Activated T-helper 1 cell treated with anti-CD3 and anti-CD28 coated beads, Interleukin-2, amount 50 U/mL, for 16 hours (primary cell): ENCODE data around the gene C5orf34.
"Not testable (repeated sequence)": the region's sequence is repeated elsewhere in the genome, so short reads cannot be mapped to it uniquely, and the experiment has no call there.

ENCODE experiments used
- DNase-seq, 2 donors: peaks; one replicate each; pipeline ENCODE4 v3.0.0-alpha.2; 2020; ENCODE audit warnings: low read depth in 1 of 2, low spot score in 1 of 2

The C5orf34 gene

DNA sequence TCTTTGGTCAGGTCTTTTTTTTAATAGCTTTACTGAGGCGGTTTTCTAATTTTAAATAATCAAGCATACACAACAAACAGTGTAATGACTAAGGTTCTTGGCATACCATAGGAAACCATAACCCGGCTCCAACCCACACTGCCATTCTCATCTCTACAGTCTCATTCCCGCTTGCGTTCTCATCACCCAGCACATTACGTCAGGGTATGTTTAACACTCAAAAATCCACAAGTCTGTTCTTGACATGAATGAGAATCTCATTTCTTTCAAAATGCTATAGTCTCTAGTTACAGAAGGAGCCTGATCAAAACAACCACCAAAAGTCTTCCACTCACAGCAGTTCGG, 505 bp downstream of the C5orf34 start:
- no peak for DNase-seq

DNA sequence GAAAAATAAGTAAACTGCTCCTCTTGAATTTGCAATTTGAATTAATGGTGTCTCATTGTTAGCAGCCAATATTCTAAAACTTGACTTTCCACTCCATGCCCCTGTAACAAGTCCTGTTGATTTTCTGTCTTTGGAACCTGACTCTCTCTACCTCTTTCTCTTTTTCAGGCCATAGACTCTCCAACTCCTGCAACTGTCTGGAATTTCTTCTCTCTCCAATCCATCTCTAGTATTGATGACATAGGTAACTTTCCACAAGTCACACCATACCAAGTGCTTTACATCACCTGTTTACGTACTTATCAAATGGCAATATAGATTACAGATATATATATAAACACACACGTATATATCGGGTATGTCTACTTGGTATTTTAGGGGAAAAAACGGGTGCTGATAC, 923 bp downstream of the C5orf34 start:
- no peak for DNase-seq

DNA sequence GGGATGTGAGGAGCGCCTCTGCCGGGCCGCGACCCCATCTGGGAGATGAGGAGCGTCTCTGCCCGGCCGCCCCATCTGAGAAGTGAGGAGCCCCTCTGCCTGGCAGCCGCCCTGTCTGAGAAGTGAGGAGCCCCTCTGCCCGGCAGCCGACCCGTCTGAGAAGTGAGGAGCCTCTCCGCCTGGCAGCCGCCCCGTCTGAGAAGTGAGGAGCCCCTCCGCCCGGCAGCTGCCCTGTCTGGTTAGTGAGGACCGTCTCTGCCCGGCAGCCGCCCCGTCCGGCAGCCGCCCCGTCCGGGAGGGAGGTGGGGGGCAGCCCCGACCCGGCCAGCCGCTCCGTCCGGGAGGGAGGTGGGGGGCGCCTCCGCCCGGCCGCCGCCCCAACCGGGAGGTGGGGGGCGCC, 3.9 kb downstream of the C5orf34 start:
- not testable (repeated sequence) for DNase-seq

DNA sequence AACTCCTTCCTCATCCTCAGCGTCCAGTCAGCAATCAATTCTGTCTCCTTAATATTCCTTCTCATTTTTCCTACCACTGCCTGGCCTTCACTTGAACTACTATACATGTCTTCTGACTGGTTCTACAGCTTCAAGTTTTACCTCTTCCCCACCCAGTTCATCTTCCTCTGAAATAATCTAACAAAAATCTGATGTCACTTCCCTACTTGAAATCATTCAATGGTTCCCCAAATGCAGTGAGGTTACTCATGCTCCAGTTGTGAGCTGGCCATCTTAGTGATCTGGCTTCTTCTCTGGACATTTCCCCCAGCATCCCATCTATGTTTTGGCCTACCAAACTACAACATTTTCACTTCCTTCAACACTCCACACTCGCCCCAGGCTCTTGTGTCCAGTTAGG, 16.4 kb downstream of the C5orf34 start:
- DNase-seq, result no peak

DNA sequence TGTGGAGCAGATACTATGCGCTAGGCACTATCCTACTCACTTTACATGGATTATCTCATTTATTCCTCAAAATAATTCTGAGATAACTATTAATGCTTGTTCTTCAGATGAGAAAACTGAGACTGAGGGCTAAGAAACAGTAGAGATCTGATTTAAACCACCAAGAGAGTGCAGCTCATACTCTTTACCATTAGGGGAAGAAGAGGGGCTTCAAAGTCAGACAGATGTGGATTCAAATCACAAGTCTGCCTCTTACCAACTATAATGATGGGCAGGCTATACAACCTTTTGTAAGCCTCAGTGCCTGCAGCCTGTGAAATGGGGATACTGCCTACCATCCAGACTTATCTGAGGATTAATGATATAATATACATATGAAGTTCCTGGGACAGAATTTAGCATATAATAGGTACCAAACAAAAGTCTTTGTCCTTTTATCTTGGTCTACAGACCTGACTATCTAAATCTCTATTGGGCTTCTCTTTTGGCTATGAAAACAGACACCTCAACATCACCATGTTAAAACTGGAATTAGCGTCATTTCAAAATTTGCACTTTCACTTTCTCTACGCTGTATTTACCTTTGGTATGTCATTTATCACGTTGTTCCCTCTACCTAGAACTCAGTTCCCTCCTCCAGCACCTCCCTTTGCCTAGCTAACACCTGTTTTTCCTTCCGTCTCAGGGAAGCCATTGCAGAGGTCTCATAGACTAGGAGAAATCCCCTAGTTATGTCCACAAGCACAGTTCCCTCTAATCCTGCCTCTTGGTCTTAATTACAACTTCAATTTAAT, 17.4 kb downstream of the C5orf34 start:
- no peak for DNase-seq

DNA sequence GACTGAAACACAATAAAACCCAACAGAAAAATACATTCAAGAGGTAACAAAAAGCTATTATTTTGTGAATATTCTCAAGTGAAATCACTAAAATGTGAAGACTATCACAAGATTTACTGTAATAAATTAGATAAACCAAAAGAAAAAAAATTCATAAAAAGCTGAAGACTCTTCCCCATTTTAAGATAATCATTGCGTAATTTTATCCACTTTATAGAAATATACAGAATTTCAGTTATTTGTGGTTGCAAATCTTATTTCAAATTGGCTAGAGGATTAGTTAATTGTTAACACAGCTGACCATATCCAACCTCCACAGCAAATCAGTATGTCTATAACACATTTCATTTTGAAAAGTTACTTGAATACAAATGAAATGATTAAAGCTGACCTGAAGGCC, 23.6 kb downstream of the C5orf34 start:
- DNase-seq, result no peak

DNA sequence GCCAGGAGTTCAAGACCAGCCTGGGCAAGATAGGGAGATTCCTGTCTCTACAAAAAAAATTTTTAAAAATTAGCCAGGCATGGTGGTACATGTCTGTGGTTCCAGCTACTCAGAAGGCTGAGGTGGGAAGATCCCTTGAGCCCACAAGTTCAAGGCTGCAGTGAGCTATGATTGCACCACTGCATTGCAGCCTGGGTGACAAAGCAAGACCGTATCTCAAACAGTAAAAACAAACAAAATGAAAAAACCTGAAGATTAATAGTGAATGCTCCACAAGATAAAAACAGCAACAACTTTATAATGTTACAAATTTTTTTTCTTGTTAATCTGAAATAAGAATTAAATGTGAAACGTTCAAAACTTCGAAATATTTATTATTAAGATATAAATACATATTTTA, 28.6 kb downstream of the C5orf34 start:
- DNase-seq, result no peak

DNA sequence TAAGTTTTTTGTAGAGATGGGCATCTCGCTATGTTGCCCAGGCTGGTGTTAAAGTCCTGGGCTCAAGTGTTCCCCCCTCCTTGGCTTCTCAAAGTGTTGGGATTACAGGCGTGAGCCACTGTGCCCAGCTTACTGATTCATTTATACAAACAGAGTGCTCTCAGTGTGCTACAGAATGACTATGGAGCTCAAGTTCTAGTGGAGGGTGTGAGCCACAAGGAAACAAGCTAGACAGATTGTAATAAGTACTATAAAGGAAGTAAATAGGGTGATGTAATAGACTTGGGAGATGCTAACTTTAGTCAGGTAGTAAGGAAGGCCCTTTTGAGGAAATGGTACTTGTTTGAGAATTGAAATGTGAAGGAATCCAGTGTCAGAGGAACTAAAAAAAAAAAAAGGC, 29.5 kb downstream of the C5orf34 start:
- no peak for DNase-seq

DNA sequence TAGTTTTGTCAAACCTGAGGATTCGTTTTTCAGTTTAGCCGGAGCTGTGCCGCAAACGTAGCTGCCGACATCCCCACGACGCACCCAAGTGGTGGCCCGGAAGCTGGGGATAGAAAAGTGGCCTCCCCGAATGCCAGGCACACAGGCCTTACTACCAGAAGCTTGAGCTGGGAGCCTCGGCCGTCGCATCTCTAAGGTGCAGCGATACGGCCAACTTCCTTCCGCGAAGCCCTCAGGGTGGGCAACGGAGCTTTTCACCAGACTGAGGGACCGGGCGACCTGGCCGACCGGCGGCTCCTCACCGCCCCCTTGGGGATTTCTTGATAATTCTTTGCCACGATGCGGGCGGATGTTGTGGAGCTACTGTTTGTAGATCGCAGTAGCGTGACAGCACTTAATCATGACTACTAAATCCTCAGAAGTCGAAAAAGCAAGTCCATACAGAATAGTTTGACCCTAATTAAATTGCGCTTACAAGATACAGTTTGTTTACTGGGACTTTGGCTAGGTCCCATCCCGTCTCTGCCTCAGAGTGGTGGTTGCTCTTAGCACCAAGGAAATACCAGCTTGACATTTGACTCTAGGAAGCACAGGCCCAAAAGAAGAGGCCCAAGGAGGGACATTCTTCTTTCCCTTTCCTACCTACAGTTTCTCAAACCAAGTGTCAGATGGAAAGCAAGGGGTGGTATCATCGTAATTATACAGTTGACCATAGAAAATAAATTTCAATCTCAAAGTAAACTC, 30.7 kb downstream of the C5orf34 start:
- peak; percentile 71 to 75 for DNase-seq

DNA sequence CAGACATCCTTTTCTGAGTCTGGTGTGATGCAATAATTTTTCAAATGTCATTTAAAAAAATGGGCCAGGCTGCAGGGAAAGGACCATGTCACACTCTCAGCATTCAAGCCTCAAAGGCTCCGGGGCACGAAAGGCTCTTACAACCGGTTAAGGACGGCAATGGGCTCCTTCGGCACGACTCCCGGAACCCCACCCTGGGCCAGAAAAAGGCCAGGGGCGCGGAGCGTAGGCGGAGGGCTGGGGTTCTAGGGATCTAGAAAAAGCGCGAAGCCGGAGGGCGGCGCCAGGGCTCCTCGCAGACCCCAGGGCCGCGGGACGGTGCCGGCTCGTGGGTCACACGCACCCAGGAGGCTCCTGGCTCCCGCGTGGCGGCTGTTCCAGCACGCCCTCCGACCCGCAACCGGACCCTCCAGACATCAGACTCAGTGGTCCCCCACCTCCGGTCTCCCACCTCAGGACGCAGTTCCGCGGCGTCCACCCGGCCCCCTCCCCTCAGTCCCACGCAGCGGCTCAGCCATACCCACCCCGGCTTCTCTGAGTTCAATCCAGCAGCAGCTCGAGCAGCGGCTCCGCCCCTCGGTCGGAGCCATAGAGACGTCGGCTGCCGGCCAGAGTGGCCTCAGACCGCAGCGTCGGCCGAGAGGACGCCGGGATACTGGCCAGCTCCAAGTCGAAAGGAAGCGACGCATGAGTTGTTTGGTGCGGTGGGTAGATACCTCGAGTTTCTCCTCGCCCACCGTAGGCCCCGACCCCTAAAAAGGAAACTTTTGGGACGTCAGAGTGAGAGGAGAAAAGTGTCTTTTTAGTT, 31.4 kb downstream of the C5orf34 start, which contains the start of gene TMEM267:
TMEM267 (minus strand) TSS at position 568 of the 808 bp plus-strand sequence. CDS start 29,896 bp downstream, outside the sequence.
- DNase-seq, result peak; percentile 72 to 78

DNA sequence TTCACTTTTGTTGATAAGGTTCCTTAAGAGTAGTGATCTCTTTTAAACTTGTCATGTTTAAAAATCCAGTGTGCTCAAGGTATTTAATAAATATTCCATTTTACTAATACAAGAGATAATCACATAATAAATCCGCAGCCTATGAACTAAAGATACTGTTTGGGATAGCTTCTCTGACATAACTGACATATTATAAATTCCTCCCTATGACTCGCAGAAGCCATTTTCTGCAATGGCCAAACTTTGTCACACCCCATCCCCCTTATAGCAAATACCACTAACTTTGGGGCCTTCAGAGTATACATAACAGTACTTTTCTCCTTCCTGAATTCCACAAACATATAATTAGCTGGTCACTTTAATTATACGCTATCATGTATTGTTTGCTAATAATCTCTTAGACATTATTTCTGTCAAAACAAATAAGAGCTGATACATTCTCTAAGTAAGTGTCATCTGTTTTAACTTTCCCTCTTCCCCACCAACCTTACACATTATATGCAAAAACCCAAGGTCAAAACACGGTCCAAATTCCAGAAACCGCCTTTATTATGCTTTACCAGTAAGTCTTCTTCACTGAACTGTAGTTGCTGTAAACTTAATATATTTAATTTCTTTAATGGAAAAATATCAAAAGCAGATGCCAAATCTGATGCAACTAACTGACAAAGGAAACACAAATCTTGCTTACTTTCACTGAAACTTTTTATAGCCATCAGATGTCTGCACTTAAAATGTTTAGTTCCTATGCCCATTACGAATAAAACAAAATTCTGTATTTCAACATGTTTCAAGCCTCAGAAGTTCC, 32.3 kb downstream of the C5orf34 start:
- DNase-seq, result no peak

DNA sequence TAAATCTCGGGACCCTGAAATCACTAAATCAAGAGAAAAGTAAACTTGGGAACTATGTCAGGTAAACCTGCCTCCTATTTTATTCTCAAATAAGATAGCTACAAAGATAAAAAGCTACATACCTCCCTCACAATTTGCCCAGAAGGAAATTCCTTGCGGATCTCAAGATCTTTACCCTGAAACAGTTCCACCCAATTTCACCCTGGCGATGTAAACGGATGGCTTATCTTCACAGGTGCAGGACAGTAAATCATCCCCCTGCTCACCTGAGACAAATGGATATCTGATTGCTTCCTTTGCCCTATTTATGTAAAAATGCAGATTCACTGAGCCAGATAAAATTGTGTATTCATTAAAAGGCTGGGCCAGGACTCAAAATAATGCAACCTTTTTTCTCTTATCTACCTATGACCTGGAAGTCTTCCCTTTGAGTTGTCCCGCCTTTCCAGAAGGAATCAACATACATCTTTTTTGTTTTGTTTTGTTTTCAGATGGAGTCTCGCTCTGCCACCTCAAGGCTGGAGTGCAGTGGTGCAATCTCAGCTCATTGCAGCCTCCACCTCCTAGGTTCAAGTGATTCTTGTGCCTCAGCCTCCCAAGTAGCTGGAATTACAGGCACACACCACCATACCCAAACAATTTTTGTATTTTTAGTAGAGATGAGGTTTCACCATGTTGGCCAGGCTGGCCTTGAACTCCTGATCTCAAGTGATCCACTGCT, 45.1 kb downstream of the C5orf34 start:
- DNase-seq, result no peak

DNA sequence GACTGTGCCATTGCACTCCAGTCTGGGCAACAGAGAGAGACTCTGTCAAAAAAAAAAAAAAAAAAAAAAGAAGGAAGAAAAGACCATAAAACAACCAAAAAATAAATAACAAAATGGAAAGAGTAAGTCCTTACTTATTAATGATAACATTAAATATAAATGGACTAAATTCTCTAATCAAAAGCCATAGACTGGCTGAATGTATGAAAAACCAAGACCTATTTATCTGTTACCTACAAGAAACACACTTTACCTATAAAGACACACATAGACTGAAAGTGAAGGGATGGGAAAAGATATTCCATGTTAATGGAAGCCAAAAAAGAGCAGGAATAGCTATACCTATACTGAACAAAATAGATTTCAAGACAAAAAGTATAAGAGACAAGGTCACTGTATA, 47.8 kb downstream of the C5orf34 start:
- no peak for DNase-seq

DNA sequence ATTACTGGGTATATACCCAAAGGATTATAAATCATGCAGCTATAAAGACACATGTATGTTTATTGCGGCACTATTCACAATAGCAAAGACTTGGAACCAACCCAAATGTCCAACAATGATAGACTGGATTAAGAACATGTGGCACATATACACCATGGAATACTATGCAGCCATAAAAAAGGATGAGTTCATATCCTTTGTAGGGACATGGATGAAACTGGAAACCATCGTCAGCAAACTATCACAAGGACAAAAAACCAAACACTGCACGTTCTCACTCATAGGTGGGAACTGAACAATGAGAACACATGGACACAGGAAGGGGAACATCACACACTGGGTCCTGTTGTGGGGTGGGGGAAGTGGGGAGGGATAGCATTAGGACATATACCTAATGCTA, 49.5 kb downstream of the C5orf34 start:
- DNase-seq, result not testable (repeated sequence)

DNA sequence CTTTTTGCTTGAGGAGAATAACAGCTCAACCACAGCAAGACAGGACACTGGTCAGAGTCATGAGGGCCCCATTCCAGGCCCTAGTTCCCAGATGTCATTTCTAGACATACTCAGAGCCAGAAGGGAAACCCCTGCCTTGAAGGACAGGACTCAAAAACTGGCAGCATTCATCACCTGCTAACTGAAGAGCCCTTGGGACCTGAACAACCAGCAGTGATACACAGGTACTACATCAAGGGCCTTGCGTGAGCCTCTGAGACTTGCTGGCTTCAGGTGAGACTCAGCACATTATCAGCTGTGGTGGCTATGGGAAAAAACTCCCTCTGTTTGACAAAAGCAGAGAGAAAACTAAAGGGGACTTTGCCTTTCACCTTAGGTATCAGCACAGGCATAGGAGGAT, 53.9 kb downstream of the C5orf34 start:
- no peak for DNase-seq

DNA sequence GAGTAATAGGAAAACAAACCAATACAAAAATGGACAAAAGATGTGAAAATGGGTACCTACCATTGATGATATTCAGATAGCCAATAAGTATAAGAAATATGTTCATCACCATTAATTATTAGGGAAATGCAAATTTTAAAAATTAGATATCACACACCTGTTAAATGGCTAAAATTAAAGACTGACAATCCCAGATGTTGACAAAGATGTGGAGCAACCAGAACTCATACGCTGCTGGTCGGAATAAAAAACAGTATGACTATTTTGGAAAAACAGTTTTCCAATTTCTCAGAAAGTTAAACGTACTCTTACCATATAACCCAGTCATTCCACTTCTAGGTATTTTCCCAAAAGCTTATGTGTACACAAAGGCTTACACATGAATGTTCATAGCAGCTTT, 58.4 kb downstream of the C5orf34 start:
- no peak for DNase-seq

DNA sequence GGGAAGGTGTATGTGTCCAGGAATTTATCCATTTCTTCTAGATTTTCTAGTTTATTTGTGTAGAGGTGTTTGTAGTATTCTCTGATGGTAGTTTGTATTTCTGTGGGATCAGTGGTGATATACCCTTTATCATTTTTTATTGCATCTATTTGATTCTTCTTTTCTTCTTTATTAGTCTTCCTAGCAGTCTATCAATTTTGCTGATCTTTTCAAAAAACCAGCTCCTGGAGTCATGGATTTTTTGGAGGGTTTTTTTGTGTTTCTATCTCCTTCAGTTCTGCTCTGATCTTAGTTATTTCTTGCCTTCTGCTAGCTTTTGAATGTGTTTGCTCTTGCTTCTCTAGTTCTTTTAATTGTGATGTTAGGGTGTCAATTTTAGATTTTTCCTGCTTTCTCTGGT, 73.4 kb downstream of the C5orf34 start:
- DNase-seq, result not testable (repeated sequence)

DNA sequence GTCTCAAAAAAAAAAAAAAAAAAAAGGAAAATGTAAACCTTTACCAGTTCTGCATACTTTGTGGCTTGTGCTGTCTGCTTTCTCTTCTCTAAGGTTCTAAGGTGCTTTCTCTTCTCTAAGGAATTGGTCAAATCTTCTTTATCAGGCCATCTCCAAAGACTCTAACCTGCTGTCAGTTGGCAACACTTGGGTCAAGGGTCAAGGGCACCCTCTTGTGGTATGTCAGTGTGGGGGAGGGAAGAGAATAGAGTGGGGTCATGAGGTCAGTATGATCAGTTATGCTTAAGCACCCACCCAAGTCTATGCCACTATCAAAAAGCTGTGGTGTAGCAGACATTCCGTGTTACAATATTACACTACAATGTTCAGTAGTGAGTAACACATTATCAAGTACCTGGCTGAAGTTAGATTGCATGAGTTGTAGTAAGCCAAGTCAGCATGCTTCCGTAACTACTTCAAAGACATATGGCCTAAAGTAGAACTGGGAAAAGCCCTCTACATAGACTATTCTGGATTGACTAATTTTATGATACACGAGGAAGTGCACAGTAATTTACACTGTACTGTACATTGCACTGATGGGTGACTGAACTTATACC, 77.8 kb downstream of the C5orf34 start:
- DNase-seq, result no peak
